ENCODE results near the gene CSMD2.

The CSMD2 gene

DNA sequence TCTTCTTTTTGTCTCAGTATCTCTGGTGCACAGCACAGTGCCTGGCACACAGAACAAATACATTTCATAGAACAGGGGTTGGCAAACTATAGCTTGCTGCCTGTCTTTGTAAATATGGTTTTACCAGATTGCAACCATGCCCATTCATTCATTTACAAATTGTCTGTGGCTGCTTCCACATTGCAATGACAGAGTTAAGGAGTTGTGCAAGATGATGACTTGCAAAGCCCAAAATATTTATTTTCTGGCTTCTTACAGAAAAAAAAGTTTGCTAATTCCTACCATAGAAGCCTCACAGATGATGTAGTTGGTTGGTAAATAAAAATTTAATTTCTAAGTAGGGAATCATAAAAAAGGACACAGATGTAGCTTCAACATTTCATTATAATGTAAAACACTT is 312.3 kb downstream of the CSMD2 start:
- DNase-seq (ENCODE audit: low spot score): no peak

DNA sequence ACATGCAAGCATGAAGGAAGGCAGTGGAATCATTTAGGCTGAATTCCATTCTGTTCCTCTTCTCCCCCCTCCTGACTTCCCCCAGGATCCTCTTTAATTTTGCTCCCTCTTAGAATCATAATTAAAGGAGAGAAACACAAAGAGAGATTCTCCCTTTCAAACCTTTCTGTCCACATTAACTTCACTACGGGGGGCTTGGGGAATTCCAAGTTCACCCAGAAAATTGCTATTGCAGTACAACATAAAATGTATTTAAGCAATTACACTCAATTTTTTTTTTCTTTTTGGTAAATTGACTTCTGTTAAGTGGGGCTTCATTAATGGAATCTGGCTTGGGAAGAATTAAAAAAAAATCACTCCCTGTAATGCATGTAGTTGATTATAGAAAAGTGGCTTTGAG is 314.5 kb downstream of the CSMD2 start:
- no peak for DNase-seq (ENCODE audit: low spot score)

DNA sequence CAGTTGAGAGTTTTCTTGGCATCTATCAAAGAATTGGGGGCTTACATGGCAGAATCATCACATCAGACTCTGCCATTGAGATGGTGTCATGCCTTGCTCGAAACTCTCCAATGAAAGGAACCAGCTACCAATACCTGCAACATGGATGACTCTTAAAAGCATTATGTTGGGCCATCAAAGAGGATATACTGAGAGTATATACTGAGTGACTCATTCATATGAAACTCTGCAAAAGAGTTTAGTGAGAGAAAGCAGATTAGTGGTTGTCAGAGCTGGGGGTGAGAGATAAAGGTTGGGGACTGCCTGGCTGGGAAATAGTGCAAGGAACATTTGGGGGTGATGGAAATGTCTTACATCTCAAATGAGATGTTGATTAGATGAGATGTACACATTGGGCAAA is 315.8 kb downstream of the CSMD2 start:
- no peak for DNase-seq (ENCODE audit: low spot score)

DNA sequence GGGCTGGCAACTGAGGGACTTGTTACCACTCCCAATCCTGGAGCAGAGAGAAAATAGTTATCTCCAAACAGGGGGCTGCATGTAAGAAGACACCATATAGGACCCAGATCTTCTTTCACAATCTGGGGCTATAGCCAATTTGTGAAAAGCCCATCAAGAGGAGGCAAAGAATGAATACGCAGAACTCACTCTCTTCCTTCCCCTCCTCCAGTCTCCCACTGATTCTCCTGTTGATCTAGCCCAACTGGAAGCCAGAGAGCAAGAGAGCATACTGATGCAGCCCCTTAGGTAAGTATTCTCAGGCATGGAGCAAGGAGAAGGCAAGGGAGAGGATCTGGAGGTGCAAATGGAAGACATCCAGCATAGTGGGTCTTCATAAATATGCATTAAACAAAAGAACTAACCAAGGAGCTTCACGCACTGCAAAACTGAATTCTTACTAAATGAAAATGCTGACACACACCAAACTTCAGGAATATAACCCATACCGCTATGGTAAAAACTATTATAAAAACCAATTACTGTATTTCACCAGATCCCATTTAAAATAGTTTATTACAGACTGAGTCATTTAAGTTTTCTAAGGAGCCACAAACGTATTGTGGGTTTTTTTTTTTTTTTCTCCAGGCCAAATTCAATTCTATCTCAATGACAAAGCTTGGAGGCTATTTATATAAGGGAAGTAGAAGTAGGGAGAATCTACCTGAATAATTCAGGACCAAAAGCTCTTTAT is 316.7 kb downstream of the CSMD2 start:
- DNase-seq (ENCODE audit: low spot score): no peak

DNA sequence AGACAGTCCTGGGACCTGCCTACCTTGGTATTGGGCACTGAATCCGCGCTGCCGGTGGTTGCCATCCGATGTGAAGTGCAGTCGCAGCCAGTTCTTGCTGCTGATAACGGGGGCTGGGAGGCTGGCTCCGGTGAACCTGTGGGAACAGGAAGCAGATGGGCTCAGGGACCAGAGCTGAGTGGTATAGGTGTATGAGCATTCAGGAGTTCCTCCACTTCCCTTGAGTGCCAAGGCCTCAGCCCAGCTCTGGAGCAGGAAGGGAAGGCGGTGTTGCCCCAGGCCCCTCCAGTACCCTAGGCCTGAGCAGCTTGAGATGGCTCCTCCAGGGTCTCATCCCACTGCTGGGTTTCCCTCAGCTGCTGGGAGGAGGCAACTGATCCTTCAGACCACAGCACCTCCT is 318.2 kb downstream of the CSMD2 start:
- no peak for DNase-seq (ENCODE audit: low spot score)

DNA sequence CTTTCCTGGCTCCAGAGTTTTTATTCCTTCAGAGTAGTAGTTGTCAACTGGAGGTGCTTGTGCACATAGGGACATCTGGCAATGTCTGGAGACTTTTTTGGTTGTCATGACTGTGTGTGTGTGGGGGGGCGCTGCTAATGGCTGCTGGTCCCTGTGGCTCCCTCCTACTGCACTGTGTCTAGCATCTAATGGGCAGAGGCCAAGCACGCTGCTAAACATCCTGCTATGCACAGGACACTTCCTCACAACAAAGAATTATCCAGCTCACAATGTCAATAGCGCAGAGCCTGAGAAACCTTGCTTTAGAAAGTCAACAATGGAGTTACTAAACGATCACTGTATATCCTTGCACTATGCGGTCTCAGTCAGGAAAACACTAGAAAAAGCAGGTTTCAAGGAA is 320.9 kb downstream of the CSMD2 start:
- no peak for DNase-seq (ENCODE audit: low spot score)

DNA sequence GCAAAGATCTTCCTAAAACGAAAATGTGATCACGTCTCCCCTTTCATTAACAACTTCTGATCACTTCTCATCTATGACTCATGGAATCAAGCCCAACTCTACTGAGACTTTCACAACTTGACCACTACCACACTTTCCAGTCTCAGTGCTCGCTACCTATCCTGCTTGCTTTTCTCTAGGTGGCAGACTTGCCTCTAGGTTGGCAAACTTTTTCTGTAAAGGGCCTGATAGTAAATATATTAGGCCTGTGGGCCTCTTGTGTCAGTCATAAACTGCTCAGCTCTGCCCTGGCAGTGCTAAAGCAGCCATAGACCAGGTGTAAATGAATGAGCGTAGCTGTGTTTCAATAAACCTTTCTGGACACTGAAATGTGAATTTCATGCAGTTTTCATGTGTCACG is 322.7 kb downstream of the CSMD2 start:
- DNase-seq (ENCODE audit: low spot score): no peak

DNA sequence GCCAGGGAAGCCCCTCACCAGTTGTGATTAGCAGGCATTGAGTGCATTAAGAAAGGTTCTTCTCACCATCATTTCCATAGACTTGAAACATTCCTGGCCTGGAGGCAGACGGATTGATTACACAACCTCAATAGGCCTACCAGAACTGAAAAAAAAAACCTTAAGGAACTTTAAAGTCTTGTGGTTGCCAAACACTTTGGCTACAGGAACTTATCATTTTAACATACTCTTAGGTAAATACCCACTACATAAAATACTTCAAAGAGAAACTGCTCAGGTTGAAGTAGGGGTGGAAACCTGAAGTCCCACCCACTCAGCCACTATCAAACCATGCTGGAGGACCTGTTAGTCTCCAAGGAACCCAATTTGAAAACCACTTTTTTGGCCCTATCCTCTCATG is 323.5 kb downstream of the CSMD2 start:
- no peak for DNase-seq (ENCODE audit: low spot score)

DNA sequence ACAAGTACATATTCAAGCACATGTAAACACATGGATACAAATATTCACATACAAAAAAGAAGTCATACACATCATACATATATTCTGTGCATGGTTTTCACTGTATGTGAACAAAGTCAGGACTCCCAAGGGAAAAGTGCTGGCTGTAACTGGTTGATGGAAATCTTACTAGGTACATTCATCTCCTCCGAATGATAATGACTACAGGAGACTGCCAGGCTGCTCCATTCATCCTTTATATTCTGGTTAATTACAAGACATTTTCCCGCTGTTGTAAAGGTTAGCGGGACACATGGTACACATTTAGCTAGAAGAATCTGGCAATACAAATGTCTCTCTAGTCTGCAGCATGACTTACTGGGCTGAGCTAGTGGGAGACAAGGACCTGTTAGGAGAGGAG is 327.4 kb downstream of the CSMD2 start:
- no peak for DNase-seq (ENCODE audit: low spot score)

DNA sequence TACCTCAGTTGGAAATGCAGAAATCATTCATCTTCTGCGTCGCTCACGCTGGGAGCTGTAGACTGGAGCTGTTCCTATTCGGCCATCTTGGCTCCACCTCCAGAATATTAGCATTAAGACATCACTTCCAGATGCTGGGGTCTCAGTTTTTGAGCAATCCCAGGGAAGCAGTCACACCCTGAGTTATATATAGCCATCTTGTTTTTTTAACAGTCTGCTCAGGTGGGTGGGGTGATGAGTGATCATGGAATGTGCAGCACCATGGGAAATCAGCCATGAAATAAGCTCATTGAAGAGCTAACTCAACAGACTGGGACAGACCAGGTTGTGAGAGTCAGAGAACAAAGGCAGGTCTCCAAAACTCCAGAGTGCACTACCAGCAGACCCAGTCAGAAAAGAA is 328.1 kb downstream of the CSMD2 start:
- DNase-seq (ENCODE audit: low spot score): no peak

DNA sequence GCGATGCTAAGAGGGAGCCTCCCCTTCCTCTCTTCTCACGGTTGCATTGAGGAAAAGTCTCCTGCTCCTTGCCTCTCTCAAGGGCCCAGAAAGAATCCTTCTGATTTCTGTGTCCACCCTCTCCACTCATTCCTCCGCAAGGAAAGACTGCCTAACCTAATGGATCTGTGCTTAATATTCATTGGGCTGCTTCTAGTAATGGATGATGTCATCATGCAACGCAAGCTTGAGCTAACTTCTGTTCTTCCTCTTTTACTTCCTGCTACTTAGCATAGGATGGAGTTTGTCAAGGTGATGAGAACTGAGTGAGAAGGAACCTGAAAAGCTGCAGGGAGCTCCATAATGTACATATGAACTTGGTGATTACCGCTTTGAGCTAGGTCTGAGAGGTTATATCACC is 336.4 kb downstream of the CSMD2 start:
- DNase-seq (ENCODE audit: low spot score): no peak

DNA sequence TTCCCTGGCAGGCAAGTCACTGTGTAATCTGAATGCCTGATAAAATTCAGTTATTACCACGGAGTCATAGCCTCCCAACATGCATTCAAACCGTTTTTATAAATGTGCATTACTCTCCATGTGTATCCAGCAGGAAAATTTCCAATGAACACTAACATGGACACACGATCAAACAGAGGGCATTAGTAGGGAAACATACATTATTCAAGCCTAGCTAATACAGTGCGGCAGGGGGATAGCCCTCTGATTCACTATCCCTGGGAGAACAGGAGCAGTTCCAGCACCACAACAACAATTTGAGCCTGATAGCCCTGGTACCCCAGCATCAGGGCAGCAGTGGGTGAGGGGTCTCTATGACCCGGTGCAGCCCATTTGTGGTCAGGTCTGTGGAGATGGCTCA is 337.0 kb downstream of the CSMD2 start:
- no peak for DNase-seq (ENCODE audit: low spot score)

DNA sequence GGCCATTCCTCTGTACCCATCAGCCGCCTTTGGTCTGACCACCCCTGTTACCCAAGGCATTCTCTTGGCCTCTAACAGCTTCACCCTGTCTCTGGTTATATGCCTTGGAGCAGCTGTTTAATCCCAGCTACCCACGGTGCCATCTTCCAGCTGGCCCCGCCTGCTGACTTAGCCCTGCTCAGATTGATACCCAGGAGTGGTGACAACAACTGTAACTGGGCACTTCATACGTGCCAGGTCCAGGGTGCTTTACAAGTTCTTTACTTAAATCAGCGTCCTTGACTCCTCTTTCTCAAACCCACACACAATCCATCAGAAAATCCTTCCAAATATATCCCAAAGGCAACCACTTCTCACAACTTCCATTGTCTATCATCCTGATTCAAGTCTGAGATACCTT is 338.3 kb downstream of the CSMD2 start:
- no peak for DNase-seq (ENCODE audit: low spot score)

DNA sequence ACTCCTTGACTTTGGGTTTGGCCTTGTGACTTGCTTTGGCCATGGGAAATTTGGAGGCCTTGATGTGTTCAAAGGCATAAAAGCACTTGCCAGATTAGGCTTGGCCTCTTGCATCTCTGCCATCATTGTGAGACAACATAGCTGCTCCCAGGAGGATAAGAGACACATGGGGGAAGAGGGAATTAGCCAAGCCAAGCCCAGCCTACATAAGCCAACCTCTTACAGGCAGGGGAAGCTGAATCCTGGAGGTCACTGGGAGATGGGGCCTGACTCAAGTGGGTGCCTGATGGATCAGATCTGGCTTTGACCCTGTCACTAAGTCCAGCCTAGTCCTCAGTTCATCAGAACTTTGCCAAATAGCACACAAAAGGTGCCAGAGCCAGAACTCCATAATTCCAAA is 338.7 kb downstream of the CSMD2 start:
- DNase-seq (ENCODE audit: low spot score): no peak

DNA sequence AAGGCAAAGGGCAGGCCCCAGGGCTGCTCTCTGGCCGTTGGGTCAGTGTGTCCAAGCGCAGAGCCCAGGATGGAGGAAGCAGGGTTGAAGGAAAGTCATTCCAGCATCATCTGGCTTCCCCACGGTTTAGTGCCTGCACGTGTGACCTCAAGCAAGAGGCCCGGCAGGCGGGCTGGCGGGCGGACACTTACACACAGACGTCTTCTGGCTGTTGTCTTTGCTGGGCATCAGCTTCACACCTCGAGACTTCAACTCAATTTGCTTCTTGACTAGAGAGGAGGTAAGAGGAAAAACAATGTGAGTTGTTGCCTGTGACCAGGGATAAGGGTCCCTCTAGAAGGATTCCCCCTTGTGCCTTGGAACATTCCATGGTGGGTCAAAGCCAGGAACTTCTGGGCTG is 339.5 kb downstream of the CSMD2 start:
- DNase-seq (ENCODE audit: low spot score): no peak

DNA sequence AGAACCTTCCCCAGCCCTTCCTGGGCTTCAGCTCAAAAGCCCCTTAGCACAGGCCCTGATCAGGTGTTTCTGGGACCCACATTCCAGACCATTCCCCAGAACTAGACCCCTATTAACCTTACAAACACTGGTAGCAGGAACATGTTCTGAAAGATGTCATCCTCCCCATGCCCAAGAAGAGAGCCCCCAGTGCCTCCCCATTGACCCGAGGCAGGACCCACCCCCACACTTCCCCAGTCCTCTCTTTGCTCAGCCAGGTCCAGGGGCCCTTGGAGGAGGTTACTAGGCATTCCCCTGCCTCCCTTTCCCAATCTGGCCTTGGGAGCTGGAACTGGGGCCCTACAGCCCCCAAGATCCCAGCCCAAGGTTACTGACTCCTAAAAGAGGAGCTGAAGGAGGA is 340.1 kb downstream of the CSMD2 start:
- no peak for DNase-seq (ENCODE audit: low spot score)

DNA sequence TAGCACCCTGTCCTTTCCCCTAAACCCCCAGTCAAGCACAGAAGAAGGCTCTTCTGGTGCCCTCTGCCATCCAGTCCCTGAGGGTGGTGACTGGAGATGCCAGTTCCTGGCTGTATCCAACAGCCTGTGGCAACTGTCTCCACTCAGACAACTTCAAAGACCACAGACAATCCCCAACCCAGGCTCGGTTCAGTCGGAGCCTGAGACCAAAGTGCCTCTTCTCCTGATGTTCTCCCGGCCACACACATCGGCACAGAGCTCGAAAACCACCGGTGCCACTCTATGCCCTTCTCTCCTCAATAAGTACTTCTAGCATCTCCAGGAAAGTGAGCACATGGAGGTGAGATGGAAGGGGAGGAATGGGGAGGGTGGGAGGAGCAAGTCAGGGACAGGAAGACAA is 340.7 kb downstream of the CSMD2 start:
- no peak for DNase-seq (ENCODE audit: low spot score)

DNA sequence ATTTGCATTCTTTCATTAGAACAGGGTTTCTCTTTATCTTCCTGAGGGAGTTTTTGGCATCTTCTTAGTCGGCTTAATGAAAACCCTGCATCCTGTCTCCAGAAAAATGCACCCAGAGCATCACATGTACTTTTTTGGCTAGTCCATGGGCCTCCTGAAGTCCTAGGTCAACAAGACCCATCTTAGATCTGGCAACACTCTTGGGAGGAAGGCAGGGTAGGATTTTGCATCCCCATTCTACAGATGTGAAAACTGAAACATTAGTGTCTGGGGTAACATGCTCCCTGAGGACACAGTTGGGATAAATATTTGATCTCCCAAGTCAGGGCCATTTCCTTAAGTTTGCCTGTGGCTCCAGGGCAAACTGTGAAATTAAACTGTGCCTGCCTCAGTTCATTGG is 341.2 kb downstream of the CSMD2 start:
- no peak for DNase-seq (ENCODE audit: low spot score)

DNA sequence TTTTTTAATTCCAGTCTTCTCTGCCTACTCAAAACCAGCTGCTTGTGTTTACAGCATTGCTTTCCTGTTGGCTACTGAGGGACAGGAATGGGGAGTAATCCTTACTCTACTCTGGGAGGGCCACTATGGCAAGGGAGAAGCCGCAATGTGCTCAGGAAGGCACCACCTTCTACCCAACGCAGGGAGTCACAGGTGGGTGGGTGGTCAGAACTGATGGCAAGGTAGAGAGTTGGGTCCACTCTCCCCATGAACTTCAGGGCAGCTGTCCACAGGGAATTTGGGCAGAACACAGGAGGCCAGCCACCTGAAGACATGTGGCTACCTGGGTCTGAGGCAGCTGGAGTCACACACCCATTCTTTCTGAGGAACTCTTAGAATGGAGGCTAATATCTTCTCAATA is 341.6 kb downstream of the CSMD2 start:
- no peak for DNase-seq (ENCODE audit: low spot score)

DNA sequence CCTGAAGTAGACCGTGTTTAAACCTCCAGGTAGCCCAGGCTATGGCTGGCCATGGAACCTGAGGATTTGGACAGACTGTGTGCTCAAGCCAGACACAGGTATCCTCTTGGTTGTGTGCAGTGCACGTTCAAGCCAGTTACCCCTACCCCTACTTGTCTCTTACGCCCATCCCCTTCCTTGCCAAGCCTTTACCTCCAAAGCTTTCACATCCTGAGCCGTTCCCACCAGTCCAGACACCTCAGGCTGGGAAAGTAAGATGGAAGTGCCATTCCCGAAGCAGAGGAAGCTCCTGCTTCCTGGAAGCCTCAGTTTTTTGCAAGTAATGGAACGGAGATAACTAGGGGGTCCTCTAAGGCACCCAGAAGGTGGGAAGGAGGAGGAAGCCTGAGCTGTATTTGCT is 342.6 kb downstream of the CSMD2 start:
- no peak for DNase-seq (ENCODE audit: low spot score)

DNA sequence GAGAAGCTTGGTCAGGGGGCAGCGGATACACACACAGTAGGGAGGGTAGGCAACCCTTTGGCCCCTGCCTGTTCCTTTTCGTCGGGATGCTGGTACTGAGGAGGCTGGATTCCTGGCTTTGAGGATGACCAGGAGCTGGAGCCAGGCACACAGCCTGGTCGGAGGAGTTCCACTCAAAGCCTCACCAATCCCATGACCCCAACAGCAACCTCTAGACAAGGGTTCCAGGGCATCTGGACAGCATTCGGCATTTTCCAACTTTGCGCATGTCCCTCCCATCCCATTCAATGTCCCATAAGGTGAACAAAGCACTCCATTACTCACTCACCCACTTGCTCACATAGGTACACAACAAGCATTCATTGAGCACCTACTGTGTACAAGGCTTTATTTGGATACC is 343.7 kb downstream of the CSMD2 start:
- DNase-seq (ENCODE audit: low spot score): no peak

DNA sequence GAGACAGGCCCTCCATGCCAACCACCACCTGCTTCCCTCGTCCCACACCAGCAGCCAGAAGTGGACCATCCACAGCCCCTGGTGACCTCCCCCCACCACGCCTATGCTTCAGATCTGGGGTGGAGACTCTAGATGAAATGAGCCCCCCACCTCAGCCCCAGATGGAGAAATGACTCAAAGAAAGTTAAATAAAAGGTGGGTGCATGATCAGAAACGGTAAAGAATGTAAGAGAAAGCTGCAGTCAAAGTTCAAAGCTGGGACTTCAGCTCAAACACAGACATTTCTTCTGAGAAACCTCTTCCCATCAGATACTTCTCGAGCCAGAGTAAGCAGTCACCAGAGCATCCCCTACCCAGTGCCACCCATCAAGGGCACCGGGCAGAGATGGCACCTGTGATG is 344.2 kb downstream of the CSMD2 start:
- DNase-seq (ENCODE audit: low spot score): no peak

DNA sequence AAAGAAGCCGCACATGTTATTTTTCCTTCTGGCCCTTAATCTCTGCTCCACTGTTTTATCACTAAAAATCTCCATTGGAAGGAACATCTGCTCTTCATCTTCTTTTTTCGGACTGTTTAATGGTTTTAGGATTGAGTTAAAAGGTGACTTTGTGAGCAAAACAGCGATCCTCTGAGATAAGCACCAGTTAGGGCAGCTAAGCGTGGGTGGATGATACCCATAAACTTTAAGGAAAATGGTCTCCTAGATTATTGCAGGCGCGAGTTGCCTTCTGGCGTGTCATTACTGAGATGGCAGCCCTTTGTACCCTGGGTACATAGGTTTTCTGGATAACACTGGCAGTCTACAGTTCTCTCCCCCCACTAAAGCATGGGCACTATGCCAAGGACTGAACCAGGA is 345.1 kb downstream of the CSMD2 start:
- no peak for DNase-seq (ENCODE audit: low spot score)

DNA sequence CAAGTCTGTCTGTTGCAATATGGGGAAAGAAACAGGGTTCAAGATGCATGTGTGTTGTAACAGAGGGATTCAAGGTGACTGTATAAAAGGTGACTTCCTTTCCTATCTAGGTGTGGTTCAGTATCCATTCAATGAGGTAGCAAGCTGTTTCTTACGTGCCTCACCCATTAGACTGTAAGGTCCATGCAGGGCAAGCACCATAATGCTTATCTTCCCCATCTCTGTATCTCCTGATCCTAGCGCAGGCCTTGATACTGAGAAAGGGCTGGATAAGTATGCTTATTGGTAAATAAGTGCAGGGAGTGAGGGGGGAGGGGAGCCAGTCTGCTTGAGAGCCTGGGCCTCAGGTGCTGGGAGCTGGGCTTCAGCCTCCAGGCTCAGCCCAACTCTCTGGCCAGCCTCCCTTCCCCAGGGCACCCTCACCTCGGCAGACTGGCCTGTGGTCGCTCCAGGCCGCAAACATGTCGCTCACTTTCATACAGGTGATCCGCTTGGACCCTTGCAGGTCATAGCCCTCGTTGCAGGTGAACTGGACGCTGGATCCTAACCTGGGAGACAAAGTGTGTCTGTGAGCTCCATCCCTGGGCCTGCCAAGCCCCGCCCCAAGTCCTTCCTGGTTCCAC is 345.6 kb downstream of the CSMD2 start:
- no peak for DNase-seq (ENCODE audit: low spot score)

Data from D341Med (cell line).